ENCODE measurements around the gene KCNIP3.

Gene KCNIP3

GRCh38 chr2:95275151-95275515 is 22.0 kb upstream of the KCNIP3 start:
- no peak for DNase-seq

DNA sequence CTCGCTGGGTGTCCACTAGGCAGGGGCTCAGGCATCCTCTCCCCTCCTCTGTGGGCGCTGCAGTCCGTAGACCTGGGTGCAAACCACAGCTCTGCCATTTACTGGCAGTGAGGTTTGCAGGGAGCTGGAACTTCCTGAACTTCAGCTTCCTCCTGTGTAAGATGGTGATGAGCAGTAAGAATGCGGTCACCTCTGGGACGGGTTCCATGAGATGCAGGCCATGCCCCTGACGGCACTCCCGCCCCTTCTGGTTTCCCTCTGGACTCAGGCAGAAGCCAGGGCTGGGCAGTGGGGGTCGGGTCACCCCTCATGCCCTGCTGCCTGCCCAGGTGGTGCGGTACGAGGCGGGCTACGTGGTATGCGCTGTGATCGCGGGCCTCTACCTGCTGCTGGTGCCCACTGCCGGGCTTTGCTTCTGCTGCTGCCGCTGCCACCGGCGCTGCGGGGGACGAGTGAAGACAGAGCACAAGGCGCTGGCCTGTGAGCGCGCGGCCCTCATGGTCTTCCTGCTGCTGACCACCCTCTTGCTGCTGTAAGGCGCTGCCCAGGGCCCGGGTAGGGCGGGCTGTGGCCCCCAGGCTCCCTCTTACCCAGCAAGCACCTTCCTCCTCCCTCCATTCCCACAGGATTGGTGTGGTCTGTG is 21.4 kb upstream of the KCNIP3 start:
- DNase-seq, result no peak

- no peak for DNase-seq
Measured at GRCh38 chr2:95276244-95276887, 20.8 kb upstream of the KCNIP3 start.

DNA sequence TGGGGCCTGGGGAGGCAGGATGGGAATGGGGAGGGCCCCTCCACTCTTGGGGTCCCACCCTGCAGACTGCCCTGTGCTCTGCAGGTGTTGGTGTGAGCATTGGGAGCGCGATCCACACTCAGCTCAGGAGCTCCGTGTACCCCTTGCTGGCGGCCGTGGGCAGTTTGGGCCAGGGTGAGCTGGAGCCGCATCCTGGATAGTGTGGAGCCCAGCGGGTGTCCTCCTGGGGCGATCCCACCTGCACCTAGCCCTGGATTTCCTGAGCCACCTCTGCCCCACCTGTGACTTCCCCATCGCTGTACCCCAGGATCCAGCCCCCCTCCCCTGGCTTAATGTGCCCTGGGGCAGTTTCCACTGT is 20.3 kb upstream of the KCNIP3 start:
- no peak for DNase-seq

DNA sequence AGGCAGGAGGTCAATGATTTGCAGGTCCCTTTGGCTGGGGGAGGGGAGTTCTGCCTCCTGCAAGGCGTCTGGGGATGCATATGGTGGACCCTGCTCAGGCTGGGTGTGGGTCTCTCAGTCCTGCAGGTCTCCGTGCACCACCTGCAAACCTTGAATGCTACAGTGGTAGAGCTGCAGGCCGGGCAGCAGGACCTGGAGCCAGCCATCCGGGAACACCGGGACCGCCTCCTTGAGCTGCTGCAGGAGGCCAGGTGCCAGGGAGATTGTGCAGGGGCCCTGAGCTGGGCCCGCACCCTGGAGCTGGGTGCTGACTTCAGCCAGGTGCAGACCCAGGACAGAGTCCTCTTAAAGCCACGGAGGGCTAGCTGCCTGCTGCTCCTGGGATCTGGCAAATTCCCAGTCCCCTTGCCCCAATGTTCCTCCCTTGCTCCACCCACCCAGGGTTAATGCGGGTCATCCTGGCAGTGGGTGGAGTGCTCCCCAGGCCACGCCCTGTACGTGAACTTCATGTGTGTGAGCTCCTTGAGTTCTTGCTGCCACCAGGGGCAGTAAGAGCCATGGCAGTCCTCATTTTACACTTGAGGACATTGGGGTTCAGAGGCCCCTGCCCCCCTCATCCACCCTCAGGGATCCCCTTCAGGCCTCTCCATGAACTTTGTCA is 19.8 kb upstream of the KCNIP3 start:
- DNase-seq, result no peak

- no peak for DNase-seq
Measured at GRCh38 chr2:95278051-95278471, 19.1 kb upstream of the KCNIP3 start.

DNA sequence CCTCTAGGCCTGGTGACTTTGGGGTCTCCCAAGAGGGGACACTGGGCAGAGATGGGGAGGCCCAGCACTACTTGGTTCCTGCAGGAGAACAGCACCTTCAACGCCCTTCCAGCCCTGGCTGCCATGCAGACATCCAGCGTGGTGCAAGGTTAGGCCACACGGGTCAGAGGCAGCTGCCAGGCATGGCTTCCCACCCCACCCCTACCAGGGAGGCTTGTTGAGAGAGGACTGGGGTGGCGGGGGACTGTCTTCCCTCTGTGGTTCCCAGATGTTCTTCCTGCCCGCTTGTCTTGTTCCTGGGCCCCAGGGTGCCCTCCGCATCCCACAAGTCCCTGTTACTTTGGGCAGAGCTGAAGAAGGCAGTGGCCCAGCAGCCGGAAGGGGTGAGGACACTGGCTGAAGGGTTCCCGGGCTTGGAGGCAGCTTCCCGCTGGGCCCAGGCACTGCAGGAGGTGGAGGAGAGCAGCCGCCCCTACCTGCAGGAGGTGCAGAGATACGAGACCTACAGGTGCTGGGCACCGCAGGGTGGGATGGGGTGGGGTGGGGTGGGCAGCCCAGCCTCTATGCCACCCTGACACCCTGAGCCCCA is 18.4 kb upstream of the KCNIP3 start:
- no peak for DNase-seq

GRCh38 chr2:95279435-95280035 is 17.6 kb upstream of the KCNIP3 start:
- DNase-seq, result no peak

DNA sequence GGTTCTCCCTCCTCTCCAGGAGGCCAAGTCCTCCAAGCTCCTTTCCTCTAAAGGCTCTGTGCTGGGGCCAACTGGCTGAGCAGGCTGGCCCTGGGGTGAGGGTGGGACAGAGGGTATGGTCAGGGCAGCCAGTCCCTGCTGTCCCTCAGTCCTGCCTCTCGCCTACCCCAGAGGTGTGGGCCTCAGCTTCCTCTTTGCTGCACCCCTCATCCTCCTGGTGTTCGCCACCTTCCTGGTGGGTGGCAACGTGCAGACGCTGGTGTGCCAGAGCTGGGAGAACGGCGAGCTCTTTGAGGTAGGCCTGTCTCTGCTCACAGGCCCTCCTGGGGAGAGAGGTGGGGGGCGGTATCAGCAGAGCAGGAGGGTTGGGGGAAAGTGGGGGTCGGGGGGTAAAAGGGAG is 16.1 kb upstream of the KCNIP3 start:
- no peak for DNase-seq

GRCh38 chr2:95281786-95282185 is 15.4 kb upstream of the KCNIP3 start:
- DNase-seq, result no peak

DNA sequence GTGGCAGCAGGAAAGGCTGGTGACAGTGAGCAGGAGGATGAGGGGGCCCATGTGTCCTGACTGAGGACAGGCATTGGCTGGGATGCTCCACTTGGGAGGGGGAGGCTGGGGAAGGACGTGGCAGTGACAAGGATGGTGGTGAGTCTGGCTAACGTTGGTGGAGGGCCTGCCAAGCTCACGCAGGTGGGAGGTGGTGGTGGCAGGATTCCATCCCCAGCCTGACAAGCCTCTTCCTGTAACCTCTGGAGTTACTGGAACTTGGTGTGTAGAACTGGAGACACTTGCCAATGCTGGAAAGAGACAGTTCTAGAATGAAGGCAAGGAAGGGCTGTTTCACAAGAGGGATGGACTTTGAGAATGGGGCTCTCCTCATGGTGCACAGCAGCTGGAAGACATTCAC is 14.7 kb upstream of the KCNIP3 start:
- DNase-seq, result no peak

DNA sequence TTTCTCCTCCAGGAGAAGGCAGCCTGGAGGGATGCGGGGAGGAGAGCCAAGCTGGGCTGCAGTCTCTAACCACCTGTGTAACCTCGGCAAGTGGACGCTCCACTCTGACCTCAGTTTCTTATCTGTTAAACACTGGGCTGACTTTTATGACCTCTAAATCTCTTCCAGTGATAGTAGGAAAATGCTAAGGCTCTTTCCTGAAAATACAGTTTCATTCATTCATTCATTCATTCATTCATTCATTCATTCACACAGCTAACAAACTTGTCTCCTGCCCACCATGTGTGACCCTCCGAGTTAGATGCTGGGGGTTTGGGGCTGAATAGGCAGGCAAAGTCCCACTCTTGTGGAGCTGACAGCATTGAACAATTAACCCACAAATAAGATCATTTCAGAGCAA is 13.6 kb upstream of the KCNIP3 start:
- no peak for DNase-seq

- no peak for DNase-seq
Measured at GRCh38 chr2:95284886-95285541, 12.1 kb upstream of the KCNIP3 start.

GRCh38 chr2:95285542-95285932 is 11.6 kb upstream of the KCNIP3 start:
- no peak for DNase-seq

GRCh38 chr2:95287336-95287735 is 9.8 kb upstream of the KCNIP3 start:
- DNase-seq, result no peak

DNA sequence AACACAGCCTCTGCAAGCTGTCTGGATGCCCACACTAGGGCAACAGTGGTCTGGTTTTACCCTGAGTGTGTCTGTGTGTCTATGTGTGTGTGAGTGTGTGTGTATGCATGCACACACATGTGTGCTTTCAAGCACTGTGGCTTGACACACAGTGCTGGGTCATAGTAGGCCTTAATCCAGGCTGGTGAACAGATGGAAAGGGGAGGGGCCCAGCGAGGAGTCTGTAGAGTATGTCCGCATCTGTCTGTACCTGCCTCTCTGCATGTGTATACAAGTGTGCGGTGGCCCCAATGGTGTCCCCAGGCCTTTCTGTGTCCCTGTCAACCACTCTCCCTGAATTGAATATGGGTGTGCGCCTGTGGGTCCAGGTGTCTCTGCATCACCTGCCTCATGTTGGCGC is 9.3 kb upstream of the KCNIP3 start:
- no peak for DNase-seq

GRCh38 chr2:95289253-95289652 is 7.9 kb upstream of the KCNIP3 start:
- no peak for DNase-seq

DNA sequence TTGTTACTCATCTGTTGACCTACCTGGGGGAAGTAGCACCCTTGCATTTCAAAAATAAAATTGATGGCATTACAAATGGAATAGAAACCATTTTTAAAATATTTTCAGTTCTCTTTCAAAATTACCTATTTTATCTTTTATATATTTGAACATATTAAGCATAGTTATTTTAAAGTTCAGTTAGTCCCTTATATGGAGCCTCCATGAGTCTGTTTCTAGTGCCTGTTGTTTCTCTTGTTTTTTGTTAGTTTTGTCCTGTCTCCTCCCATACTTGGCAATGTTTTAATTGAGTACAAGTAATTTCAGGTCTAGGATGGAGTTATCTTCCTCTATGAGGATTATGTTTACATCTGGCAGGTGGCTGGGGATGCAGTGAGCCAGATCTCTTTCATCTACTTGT is 5.9 kb upstream of the KCNIP3 start:
- no peak for DNase-seq

DNA sequence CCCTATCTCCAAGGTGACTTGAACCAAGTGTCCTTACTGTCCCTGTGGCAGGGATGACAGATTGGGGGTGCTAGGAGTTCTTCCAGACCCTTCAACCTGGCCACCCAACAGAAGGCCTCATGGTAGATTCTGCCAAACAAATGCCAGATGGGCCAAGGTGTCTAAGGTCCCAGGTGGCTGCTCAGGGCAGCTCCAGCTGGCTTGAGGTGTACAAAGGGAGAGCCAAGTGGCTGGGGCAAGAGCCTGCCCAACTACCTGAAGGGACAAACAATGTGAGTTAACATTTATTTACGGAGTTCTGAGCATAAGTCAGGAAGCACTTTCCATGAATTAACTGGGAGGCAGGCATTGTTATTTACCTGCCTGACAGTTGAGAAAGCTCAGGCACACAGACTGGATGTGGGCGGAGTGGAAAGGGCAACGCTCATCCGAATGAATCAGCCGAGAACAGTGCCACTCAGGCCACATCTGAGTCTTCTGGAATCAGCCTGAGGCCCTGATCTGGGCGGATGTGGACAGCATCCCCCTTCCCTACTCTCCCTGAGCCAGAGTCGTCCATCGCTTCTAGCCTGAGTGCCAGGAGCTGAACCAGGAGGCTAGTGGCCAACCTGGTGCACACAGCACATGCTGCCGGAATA is 4.4 kb upstream of the KCNIP3 start:
- DNase-seq, result no peak

DNA sequence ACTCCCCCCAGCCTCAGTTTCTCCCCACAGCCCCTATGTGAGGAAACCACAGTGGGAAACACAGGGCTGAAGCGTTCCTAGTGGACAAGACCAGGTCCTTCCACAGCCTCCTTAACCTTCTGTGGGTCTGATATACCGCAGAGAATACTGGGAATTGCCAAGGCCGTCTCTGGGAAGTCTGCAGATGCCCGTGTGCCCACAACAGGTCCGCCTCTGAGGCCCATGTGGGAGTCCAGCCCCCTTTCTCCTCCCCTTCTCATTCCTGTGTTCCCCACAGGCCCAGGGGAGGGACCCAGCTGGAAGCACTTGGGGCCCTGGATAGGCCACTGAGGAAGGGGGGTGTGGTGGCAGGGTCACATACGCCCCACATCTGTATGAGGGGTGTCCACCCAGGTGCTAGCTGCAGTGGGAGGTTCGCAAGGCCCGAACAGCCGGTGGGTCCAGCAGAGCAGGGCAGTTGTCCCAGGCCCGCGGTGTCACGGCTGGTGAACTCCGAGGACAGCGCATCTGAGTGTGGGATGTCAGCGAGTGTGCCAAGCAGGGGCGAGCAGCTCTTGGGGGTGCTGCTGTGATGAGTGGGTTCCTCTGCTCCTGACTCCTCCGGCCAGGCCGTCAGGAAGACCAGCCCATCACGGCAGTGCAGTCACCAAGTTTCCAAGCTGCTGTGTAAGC is 2.4 kb upstream of the KCNIP3 start:
- DNase-seq, result no peak

- no peak for DNase-seq
Measured at GRCh38 chr2:95295376-95295775, 1.8 kb upstream of the KCNIP3 start.

DNA sequence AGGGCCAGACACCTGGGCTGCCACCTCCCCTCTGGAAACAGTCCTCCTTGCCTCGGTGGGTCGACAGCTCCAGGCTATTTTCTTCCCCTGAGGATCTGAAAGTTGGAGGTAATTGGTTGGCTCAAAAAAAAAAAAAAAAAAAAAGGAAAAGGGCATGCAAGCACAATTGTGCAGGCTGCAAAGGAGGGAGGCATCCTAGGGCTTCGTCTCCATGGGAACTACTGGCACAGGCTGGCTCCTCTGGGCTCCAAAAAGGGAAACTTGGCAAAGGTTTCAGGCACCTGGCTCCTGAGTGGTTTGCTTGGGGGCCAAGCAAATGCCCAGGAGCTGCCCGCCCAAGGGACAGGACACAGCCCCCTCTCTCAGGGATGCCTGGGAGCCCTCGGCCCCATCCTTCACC is 1.1 kb upstream of the KCNIP3 start:
- no peak for DNase-seq
